H1 (cell line): Measurements from ENCODE around the gene AHDC1. TPM values are rescaled to one million over a fixed set of nuclear protein-coding genes. Genes with fewer than 3 reads are reported as not detected.

Source experiments
- CTCF ChIA-PET: fragments of 300-600 bp; sonication (Branson Sonifier 250); formaldehyde crosslinking; loops from one replicate; lab custom pipeline; 2021; ENCODE audit not compliant: partially characterized antibody; lab: Charles Lee
- POLR2A ChIA-PET: fragments of 300-600 bp; sonication (Branson Sonifier 250); formaldehyde crosslinking; loops from one replicate; lab custom pipeline; 2021; ENCODE audit warnings: inconsistent platforms; ENCODE audit not compliant: partially characterized antibody; lab: Charles Lee
- DNase-seq, 2 experiments: peaks; one replicate each; pipeline versions ENCODE4 v3.0.0 to v3.0.0-alpha.2; 2010 to 2022; ENCODE audit warnings: low spot score in 2 of 2, low read depth in 1 of 2, mixed read lengths in 1 of 2
- FAIRE-seq: peaks from 2 replicates; lab custom pipeline; 2011; peaks lifted over from hg19 to GRCh38; lab: Jason Lieb, UNC
- H2AFZ ChIP-seq: 2 replicates; pipeline ENCODE4 v1.8.1; 2012; ENCODE audit warnings: low read length, inconsistent platforms
- H2AK5ac ChIP-seq: 2 replicates; pipeline ENCODE4 v1.6.1; 2013; ENCODE audit warnings: low read depth, low read length
- H2BK120ac ChIP-seq: replicated peaks from 2 replicates; pipeline ENCODE3; 2013; ENCODE audit warnings: low read depth, low read length, inconsistent platforms
- H2BK12ac ChIP-seq: 2 replicates; pipeline ENCODE4 v1.6.1; 2013; ENCODE audit warnings: low read depth, low read length
- H2BK15ac ChIP-seq: 2 replicates; pipeline ENCODE4 v1.6.1; 2013; ENCODE audit warnings: low read length
- H2BK20ac ChIP-seq: 2 replicates; pipeline ENCODE4 v1.6.1; 2013; ENCODE audit warnings: low read length
- H2BK5ac ChIP-seq: 2 replicates; pipeline ENCODE4 v1.6.1; 2013; ENCODE audit warnings: low read depth, low read length
- H3K14ac ChIP-seq: 2 replicates; pipeline ENCODE4 v1.6.1; 2013; ENCODE audit warnings: inconsistent platforms; ENCODE audit not compliant: insufficient read length
- H3K18ac ChIP-seq: 2 replicates; pipeline ENCODE4 v1.6.1; 2013; ENCODE audit warnings: low read length; ENCODE audit errors: extremely low read depth
- H3K23ac ChIP-seq: 2 replicates; pipeline ENCODE4 v1.6.1; 2013; ENCODE audit warnings: inconsistent platforms; ENCODE audit not compliant: insufficient read length
- H3K23me2 ChIP-seq: 2 replicates; pipeline ENCODE4 v1.6.1; 2013; ENCODE audit warnings: low read depth, low read length
- H3K27ac ChIP-seq: 2 replicates; pipeline ENCODE4 v1.6.1; 2011; ENCODE audit warnings: low read depth, low read length, inconsistent platforms
- H3K27me3 ChIP-seq, 4 experiments: replicated peaks in 1 of 4; 1 replicate in 1 of 4; 2 replicates in 3 of 4; pipeline versions ENCODE4 v1.6.1 to v1.8.1; 2011 to 2013; ENCODE audit warnings: low read length in 3 of 4, mild to moderate bottlenecking in 3 of 4, inconsistent platforms in 2 of 4, mixed read lengths in 2 of 4, moderate library complexity in 1 of 4; ENCODE audit not compliant: control insufficient read depth in 3 of 4, insufficient read depth in 3 of 4; ENCODE audit errors: extremely low read depth in 1 of 4
- H3K36me3 ChIP-seq, 4 experiments: 2 replicates each; pipeline versions ENCODE4 v1.6.1 to v1.8.1; 2011 to 2013; ENCODE audit warnings: mild to moderate bottlenecking in 4 of 4, low read length in 3 of 4, moderate library complexity in 2 of 4, control low read depth in 1 of 4, inconsistent platforms in 1 of 4; ENCODE audit not compliant: insufficient read depth in 4 of 4, control insufficient read depth in 2 of 4
- H3K4ac ChIP-seq: replicated peaks from 2 replicates; pipeline ENCODE3; 2013; ENCODE audit warnings: low read length, low read depth, mixed read lengths, inconsistent platforms; ENCODE audit not compliant: insufficient read length
- H3K4me1 ChIP-seq, 4 experiments: replicated peaks in 1 of 4; 1 replicate in 1 of 4; 2 replicates in 3 of 4; pipeline versions ENCODE4 v1.6.1 to v1.8.1; 2011 to 2013; ENCODE audit warnings: low read length in 3 of 4, inconsistent platforms in 2 of 4, mixed read lengths in 1 of 4; ENCODE audit not compliant: insufficient read depth in 4 of 4, control insufficient read depth in 3 of 4
- H3K4me2 ChIP-seq, 2 experiments: 2 replicates each; pipeline versions ENCODE4 v1.6.1 to v1.8.1; 2011 to 2013; ENCODE audit warnings: low read depth in 2 of 2, low read length in 2 of 2, control low read depth in 1 of 2, inconsistent platforms in 1 of 2, mild to moderate bottlenecking in 1 of 2; ENCODE audit not compliant: insufficient read depth in 1 of 2
- H3K4me3 ChIP-seq, 4 experiments: fragments of 200-600, 300-600 bp in 1 of 4; sonication (generic), shearing (Covaris generic), sonication (Bioruptor Twin) in 1 of 4; 2 replicates each; pipeline versions ENCODE4 v1.5.1 to v1.8.1; 2011 to 2016; ENCODE audit warnings: low read length in 4 of 4, low read depth in 3 of 4, control low read depth in 2 of 4, inconsistent platforms in 2 of 4, mild to moderate bottlenecking in 2 of 4, mixed read lengths in 1 of 4, moderate library complexity in 1 of 4; ENCODE audit not compliant: insufficient read depth in 2 of 4; ENCODE audit errors: extremely low read depth in 1 of 4
- H3K56ac ChIP-seq: replicated peaks from 2 replicates; pipeline ENCODE3; 2013; ENCODE audit warnings: low read depth, mild to moderate bottlenecking, mixed read lengths, low read length, inconsistent platforms; ENCODE audit not compliant: insufficient read length
- H3K79me1 ChIP-seq: 2 replicates; pipeline ENCODE4 v1.6.1; 2013; ENCODE audit warnings: low read depth, low read length, control low read depth
- H3K79me2 ChIP-seq, 2 experiments: 2 replicates each; pipeline versions ENCODE4 v1.6.1 to v1.8.1; 2012 to 2013; ENCODE audit warnings: low read length in 2 of 2, mild to moderate bottlenecking in 2 of 2, inconsistent platforms in 1 of 2; ENCODE audit not compliant: insufficient read depth in 2 of 2, control insufficient read depth in 1 of 2
- H3K9ac ChIP-seq, 4 experiments: replicated peaks in 1 of 4; 1 replicate in 1 of 4; 2 replicates in 3 of 4; pipeline versions ENCODE4 v1.6.1 to v1.8.1; 2011 to 2013; ENCODE audit warnings: low read depth in 3 of 4, low read length in 3 of 4, control low read depth in 2 of 4, mild to moderate bottlenecking in 2 of 4, moderate library complexity in 2 of 4, inconsistent platforms in 1 of 4; ENCODE audit errors: extremely low read depth in 1 of 4
- H3K9me3 ChIP-seq, 2 experiments: 2 replicates each; pipeline versions ENCODE4 v1.6.1 to v1.8.1; 2012 to 2013; ENCODE audit warnings: mild to moderate bottlenecking in 2 of 2, moderate library complexity in 2 of 2, control low read depth in 1 of 2, inconsistent platforms in 1 of 2, low read depth in 1 of 2, low read length in 1 of 2, mixed read lengths in 1 of 2; ENCODE audit not compliant: insufficient read depth in 2 of 2
- H4K20me1 ChIP-seq, 2 experiments: replicated peaks in 1 of 2; 2 replicates each; pipeline versions ENCODE3 to v1.8.1; 2011 to 2013; ENCODE audit warnings: inconsistent platforms in 2 of 2, low read length in 2 of 2, mild to moderate bottlenecking in 1 of 2; ENCODE audit not compliant: insufficient read depth in 2 of 2, control insufficient read depth in 1 of 2
- H4K5ac ChIP-seq: 2 replicates; pipeline ENCODE4 v1.6.1; 2013; ENCODE audit warnings: low read length, low read depth, mixed read lengths, inconsistent platforms; ENCODE audit not compliant: insufficient read length
- H4K8ac ChIP-seq: 2 replicates; pipeline ENCODE4 v1.8.0; 2013; ENCODE audit warnings: mild to moderate bottlenecking, moderate library complexity, low read length, inconsistent platforms; ENCODE audit not compliant: insufficient read depth; ENCODE audit errors: extremely low read depth
- H4K91ac ChIP-seq: replicated peaks from 2 replicates; pipeline ENCODE3; 2013; ENCODE audit warnings: low read length, mixed read lengths, inconsistent platforms; ENCODE audit not compliant: insufficient read length
- CEBPB ChIP-seq: IDR thresholded peaks from 2 replicates; pipeline ENCODE4 v1.6.1; 2012; ENCODE audit warnings: low read depth, low read length
- EZH2 ChIP-seq: fragments of 200-600 bp; sonication (generic); IDR thresholded peaks from 2 replicates; pipeline ENCODE4 v1.7.1; 2012; ENCODE audit warnings: low read depth, mild to moderate bottlenecking, moderate library complexity, low read length, inconsistent platforms; ENCODE audit not compliant: severe bottlenecking
- FOSL1 ChIP-seq: IDR thresholded peaks from 2 replicates; pipeline ENCODE4 v1.6.1; 2011; ENCODE audit warnings: mild to moderate bottlenecking, low read depth, low read length, moderate library complexity; ENCODE audit not compliant: insufficient read depth
- GTF2F1 ChIP-seq: IDR thresholded peaks from 2 replicates; pipeline ENCODE4 v1.6.1; 2012; ENCODE audit warnings: low read depth, low read length, improper control_type of control experiment, borderline replicate concordance
- JUND ChIP-seq: IDR thresholded peaks from 2 replicates; pipeline ENCODE4 v1.6.1; 2011; ENCODE audit warnings: mild to moderate bottlenecking, improper control_type of control experiment, low read length
- MAFK ChIP-seq: IDR thresholded peaks from 2 replicates; pipeline ENCODE4 v1.6.1; 2012; ENCODE audit warnings: low read depth, mild to moderate bottlenecking, improper control_type of control experiment, low read length
- MAX ChIP-seq: IDR thresholded peaks from 2 replicates; pipeline ENCODE4 v1.6.1; 2012; ENCODE audit warnings: inconsistent platforms
- POU5F1 ChIP-seq: IDR thresholded peaks from 2 replicates; pipeline ENCODE4 v1.6.1; 2011; ENCODE audit warnings: low read depth, mild to moderate bottlenecking, low read length, moderate library complexity
- RAD21 ChIP-seq, 2 experiments: IDR thresholded peaks in 1 of 2; conservative IDR thresholded peaks in 1 of 2; 2 replicates each; pipeline ENCODE4 v1.6.1; 2011; ENCODE audit warnings: low read depth in 2 of 2, low read length in 2 of 2, improper control_type of control experiment in 1 of 2, inconsistent platforms in 1 of 2, mild to moderate bottlenecking in 1 of 2, moderate library complexity in 1 of 2
- RNF2 ChIP-seq: fragments of 200-900, 300-1000 bp; sonication (generic); IDR thresholded peaks from 2 replicates; pipeline ENCODE4 v1.7.1; 2016; ENCODE audit warnings: borderline replicate concordance, low read depth, mild to moderate bottlenecking, antibody characterized with exemption, low read length; ENCODE audit not compliant: poor library complexity, severe bottlenecking; ENCODE audit errors: missing control alignments
- SP2 ChIP-seq: IDR thresholded peaks from 2 replicates; pipeline ENCODE4 v1.6.1; 2012; ENCODE audit warnings: mild to moderate bottlenecking, low read length, inconsistent platforms
- SUZ12 ChIP-seq: fragments of 200-600 bp; sonication (generic); IDR thresholded peaks from 2 replicates; pipeline ENCODE4 v1.6.1; 2012; ENCODE audit warnings: mild to moderate bottlenecking, inconsistent platforms, low read length, moderate library complexity, mixed read lengths
- TAF1 ChIP-seq: IDR thresholded peaks from 2 replicates; pipeline ENCODE4 v1.6.1; 2011; ENCODE audit warnings: mild to moderate bottlenecking, low read depth, low read length
- WGBS, 2 experiments: shearing (Covaris generic) in 1 of 2; methylation state at CpG; one replicate each; pipeline versions ENCODE4 v1.1.6 to v1.1.7; 2013 to 2015; ENCODE audit warnings: low lambda C conversion rate in 2 of 2, mixed read lengths in 2 of 2, inconsistent platforms in 1 of 2, low coverage in 1 of 2, missing lambda C conversion rate in 1 of 2; ENCODE audit not compliant: insufficient replicate concordance in 2 of 2, insufficient coverage in 1 of 2, insufficient read length in 1 of 2; ENCODE audit errors: extremely low coverage in 1 of 2, missing lambda C conversion rate in 1 of 2; 5-methylcytosine and 5-hydroxymethylcytosine counted together
- polyA plus RNA-seq, 7 experiments: library from polyadenylated mRNA; depleted of rRNA in 3 of 7; stranded (reverse) in 5 of 7; unstranded in 2 of 7; fragments of >200 nt in 5 of 7; fragments of 200-250 nt in 2 of 7; gene quantifications; 1 replicate in 5 of 7; 2 replicates in 1 of 7; 4 replicates in 1 of 7; pipeline versions ENCODE4 v1.2.1 to v1.2.3, GENCODE V29; 2011 to 2013; ENCODE audit warnings: missing spikeins in 2 of 7, mixed read lengths in 2 of 7
- total RNA-seq: library from RNA; stranded (reverse); fragmentation: NEBNext Ultra II Directional; extraction: Animal tissue kit (Norgen Biotek cat#: 25700); gene quantifications from 2 replicates; pipeline ENCODE4 v1.2.1, GENCODE V29; 2021

Gene AHDC1
- total and polyA plus RNA-seq, 2 of the 8 experiments (the other 6 are each of a cell fraction or from before 2014, with no cell fraction given) = 4.4 to 35.1 TPM

DNA sequence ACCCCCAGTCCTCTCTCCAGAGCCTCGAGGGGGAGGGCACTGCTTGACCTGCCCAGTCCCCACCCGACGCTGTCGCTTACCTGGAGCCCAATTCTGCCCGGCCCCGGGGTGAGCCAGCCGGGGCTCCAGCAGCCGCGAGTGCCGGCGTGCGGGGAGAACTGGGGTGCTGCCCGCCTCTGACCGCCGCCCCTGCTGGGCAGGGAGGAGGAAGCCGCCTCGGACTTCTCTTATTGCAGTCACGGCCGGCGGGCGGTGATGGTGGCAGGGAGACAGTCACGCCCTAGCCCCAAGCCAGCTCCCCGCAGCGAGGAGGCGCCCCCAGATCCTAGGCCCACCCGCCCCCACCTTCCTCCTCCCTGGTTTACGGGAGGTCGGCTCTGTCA lies 31.0 kb upstream of the AHDC1 start, which contains the start of gene FGR:
FGR (minus strand) TSS at position 201 of the 383 bp plus-strand sequence. CDS start 11,269 bp downstream, outside the sequence.
- H3K9ac ChIP-seq = peak within 1 kb of the TSS in 1 of 4 experiments; percentile 57; a peak in 1 of 7 replicates
- H3K23me2 ChIP-seq = peaks cover 6% of the 10 kb centered on the region; the same call in 1 of the 2 replicates
- H3K4me1 ChIP-seq = peaks cover 0 to 3% (median 2%) of the 10 kb centered on the region in 4 experiments; a peak in 5 of 7 replicates
- DNase-seq = no peak
- H3K79me1 ChIP-seq = no peaks in the 10 kb centered on the region
- H3K56ac ChIP-seq = no peak within 1 kb of the TSS
- no peaks in the 10 kb centered on the region for H4K20me1 ChIP-seq
- POLR2A ChIA-PET = no interaction called here
- H2BK20ac ChIP-seq = peak within 1 kb of the TSS; percentile 18; the same call in 1 of the 2 replicates
- peak within 1 kb of the TSS; percentile 10 for H4K91ac ChIP-seq
- H2AK5ac ChIP-seq = 0 out of 2 replicates have a peak within 1 kb of the TSS, but pooled peaks have one; percentile 28
- H2BK12ac ChIP-seq = peak within 1 kb of the TSS; percentile 68; the same call in 1 of the 2 replicates
- H3K4ac ChIP-seq = no peak within 1 kb of the TSS
- H3K4me3 ChIP-seq = peak within 1 kb of the TSS; percentile 31 to 62 (median 52)
- no peaks in the 10 kb centered on the region for H3K36me3 ChIP-seq
- peak within 1 kb of the TSS; percentile 24 for H3K18ac ChIP-seq
- CTCF ChIA-PET = no interaction called here
- 0 out of 2 replicates have a peak within 1 kb of the TSS, but pooled peaks have one; percentile 6 for H4K8ac ChIP-seq
- H3K9me3 ChIP-seq = no peaks in the 10 kb centered on the region
- no peak within 1 kb of the TSS for H3K23ac ChIP-seq
- H3K27me3 ChIP-seq = peaks cover 19 to 36% (median 31%) of the 10 kb centered on the region in 4 experiments
- no peak within 1 kb of the TSS for H4K5ac ChIP-seq
- H3K79me2 ChIP-seq = no peaks in the 10 kb centered on the region
- peak within 1 kb of the TSS; percentile 70 for H2AFZ ChIP-seq
- H3K4me2 ChIP-seq = peak within 1 kb of the TSS; percentile 57 to 69
- H3K27ac ChIP-seq = no peak within 1 kb of the TSS
- H3K14ac ChIP-seq = no peak within 1 kb of the TSS
- no peak for FAIRE-seq
- peak within 1 kb of the TSS; percentile 72; the same call in 1 of the 2 replicates for H2BK15ac ChIP-seq
- no peak within 1 kb of the TSS for H2BK120ac ChIP-seq
- WGBS, 2 experiments = 9% methylated on average over 11 of the region's 28 CpGs; no CpG with 5 or more reads in 1 of the 2 experiments
- H2BK5ac ChIP-seq = no peak within 1 kb of the TSS; the same call in 1 of the 2 replicates
- TF ChIP-seq FOSL1 (no peak), GTF2F1 (no peak), EZH2 (no peak), SUZ12 (peak; percentile 11; the same call in 1 of the 2 replicates), SP2 (no peak), TAF1 (no peak), CEBPB (no peak), MAX (no peak), RAD21 (IDR thresholded peaks at IDR 0.05 in 1 of 2, conservative IDR thresholded peaks at IDR 0.05 in 1 of 2; ENCODE audit: low read depth in 2 of 2, low read length in 2 of 2) (no peak), MAFK (no peak), JUND (no peak), POU5F1 (no peak), RNF2 (peak; percentile 25)
